HEK293T (cell line): ENCODE results near the gene HLA-DMB.

Experiments used
- CTCF ChIA-PET: fragments of 350-600 bp; formaldehyde crosslinking; extraction: SDS; loops from one replicate; lab custom pipeline; 2021; ENCODE audit warnings: antibody characterized with exemption, inconsistent platforms; lab: Yijun Ruan, JAX
- POLR2A ChIA-PET: fragments of 350-600 bp; formaldehyde crosslinking; extraction: SDS; loops from one replicate; lab custom pipeline; 2020; ENCODE audit warnings: antibody characterized with exemption, inconsistent platforms; lab: Yijun Ruan, JAX
- DNase-seq: peaks from one replicate; pipeline ENCODE4 v3.0.0; 2012; ENCODE audit warnings: mixed read lengths; ENCODE audit errors: extremely low spot score
- ARNT ChIP-seq: fragments of 450-650 bp; IDR thresholded peaks from 2 replicates; pipeline ENCODE4 v1.6.1; 2017; ENCODE audit warnings: mild to moderate bottlenecking
- BHLHE40 ChIP-seq: fragments of 450-650 bp; IDR thresholded peaks from 2 replicates; pipeline ENCODE4 v1.6.1; 2016; ENCODE audit warnings: mild to moderate bottlenecking, moderate library complexity, borderline replicate concordance
- CTBP1 ChIP-seq: fragments of 450-650 bp; IDR thresholded peaks from 2 replicates; pipeline ENCODE4 v1.6.1; 2016; ENCODE audit warnings: borderline replicate concordance
- ELF4 ChIP-seq: fragments of 450-650 bp; IDR thresholded peaks from 2 replicates; pipeline ENCODE4 v1.6.1; 2017; ENCODE audit warnings: antibody characterized with exemption
- FOXA1 ChIP-seq: fragments of 450-650 bp; IDR thresholded peaks from 2 replicates; pipeline ENCODE4 v1.6.1; 2016; ENCODE audit warnings: mild to moderate bottlenecking
- FOXK2 ChIP-seq: fragments of 450-650 bp; IDR thresholded peaks from 2 replicates; pipeline ENCODE4 v1.6.1; 2016; ENCODE audit warnings: mild to moderate bottlenecking
- FOXM1 ChIP-seq: fragments of 450-650 bp; IDR thresholded peaks from 2 replicates; pipeline ENCODE4 v1.6.1; 2017; ENCODE audit warnings: mild to moderate bottlenecking, borderline replicate concordance
- HDGF ChIP-seq: fragments of 450-650 bp; IDR thresholded peaks from 2 replicates; pipeline ENCODE4 v1.6.1; 2017; ENCODE audit warnings: antibody characterized with exemption, borderline replicate concordance
- L3MBTL2 ChIP-seq: fragments of 450-650 bp; conservative IDR thresholded peaks from 2 replicates; pipeline ENCODE4 v1.6.1; 2016; ENCODE audit warnings: mild to moderate bottlenecking
- LEF1 ChIP-seq: fragments of 450-650 bp; IDR thresholded peaks from 2 replicates; pipeline ENCODE4 v1.6.1; 2017; ENCODE audit warnings: mild to moderate bottlenecking, borderline replicate concordance
- NFRKB ChIP-seq: fragments of 450-650 bp; IDR thresholded peaks from 2 replicates; pipeline ENCODE4 v1.6.1; 2016; ENCODE audit warnings: mild to moderate bottlenecking, moderate library complexity
- PKNOX1 ChIP-seq: fragments of 450-650 bp; IDR thresholded peaks from 2 replicates; pipeline ENCODE4 v1.6.1; 2016
- SP1 ChIP-seq: fragments of 450-650 bp; IDR thresholded peaks from 2 replicates; pipeline ENCODE4 v1.6.1; 2017
- SUZ12 ChIP-seq: fragments of 450-650 bp; IDR thresholded peaks from 2 replicates; pipeline ENCODE4 v1.6.1; 2016; ENCODE audit warnings: mild to moderate bottlenecking
- TARDBP ChIP-seq: fragments of 450-650 bp; IDR thresholded peaks from 2 replicates; pipeline ENCODE4 v1.6.1; 2016
- ZNF384 ChIP-seq: fragments of 450-650 bp; IDR thresholded peaks from 2 replicates; pipeline ENCODE4 v1.6.1; 2016

The HLA-DMB gene

GRCh38 chr6:32952817-32953739 lies 12.2 kb upstream of the HLA-DMB start, which contains the start of gene HLA-DMA:
HLA-DMA (minus strand) TSS chr6:32953097; CDS start chr6:32953036, 61 bp downstream.
- no peak for TF ChIP-seq TARDBP
- no peak for TF ChIP-seq SP1
- no peak for TF ChIP-seq ZNF384
- 0 out of 2 replicates have a peak, but pooled peaks have one; percentile 24 for TF ChIP-seq PKNOX1
- no peak for TF ChIP-seq BHLHE40
- no peak for TF ChIP-seq LEF1
- TF ChIP-seq ELF4 = no peak
- TF ChIP-seq ARNT = no peak
- POLR2A ChIA-PET = interaction anchor here (1.0 to 11.8 kb wide), 5 partner anchors 11 to 59 kb away, joined by 4 to 208 read pairs (median 7); partner anchors contain the start of genes BRD2 and HLA-DMB
- DNase-seq = peak; percentile 55
- CTCF ChIA-PET = interaction anchor here (0.5 to 3.9 kb wide), 19 partner anchors 9 to 193 kb away, joined by 3 to 37 read pairs (median 6); partner anchors contain the start of genes BRD2, HLA-DMB and TAP2

- CTCF ChIA-PET = interaction anchor here (0.9 to 1.9 kb wide), 4 partner anchors 34 to 112 kb away, joined by 3 to 6 read pairs (median 4); partner anchors contain the start of gene TAP2
- POLR2A ChIA-PET = interaction anchor here (2.1 to 11.8 kb wide), 2 partner anchors 20 to 56 kb away, joined by 8 to 208 read pairs; partner anchors contain the start of gene BRD2
Measured at GRCh38 chr6:32950449-32950848, 9.6 kb upstream of the HLA-DMB start.

GRCh38 chr6:32950010-32950409 lies 9.2 kb upstream of the HLA-DMB start:
- TF ChIP-seq ELF4 (no peak), LEF1 (no peak), FOXA1 (no peak), SUZ12 (no peak), HDGF (no peak), L3MBTL2 (no peak)
- CTCF ChIA-PET = interaction anchor here (0.9 to 1.9 kb wide), 4 partner anchors 35 to 112 kb away, joined by 3 to 6 read pairs (median 4); partner anchors contain the start of gene TAP2
- DNase-seq = no peak
- POLR2A ChIA-PET = interaction anchor here (2.1 to 11.8 kb wide), 2 partner anchors 20 to 56 kb away, joined by 8 to 208 read pairs; partner anchors contain the start of gene BRD2

More at GRCh38 chr6:32950449-32950848, 9.6 kb upstream of the HLA-DMB start:
- TF ChIP-seq TARDBP (no peak), HDGF (no peak), LEF1 (no peak)
- DNase-seq = no peak

GRCh38 chr6:32949113-32949512 lies 8.3 kb upstream of the HLA-DMB start:
- POLR2A ChIA-PET = interaction anchor here (1.1 kb wide), 1 partner anchor 23 kb away, joined by 7 read pairs; no protein-coding TSS in a partner anchor
- no peak for TF ChIP-seq FOXK2
- TF ChIP-seq FOXM1 = no peak
- TF ChIP-seq ARNT = no peak
- TF ChIP-seq LEF1 = no peak
- TF ChIP-seq ZNF384 = no peak
- no peak for TF ChIP-seq ELF4
- TF ChIP-seq SP1 = no peak
- TF ChIP-seq CTBP1 = no peak
- no peak for TF ChIP-seq BHLHE40
- no peak for TF ChIP-seq SUZ12
- no peak for TF ChIP-seq L3MBTL2
- no peak for TF ChIP-seq FOXA1
- TF ChIP-seq HDGF = no peak
- no peak for TF ChIP-seq TARDBP
- TF ChIP-seq NFRKB = no peak
- TF ChIP-seq PKNOX1 = no peak
- CTCF ChIA-PET = no interaction called here
- no peak for DNase-seq

- POLR2A ChIA-PET = interaction anchor here (0.5 to 1.3 kb wide), 4 partner anchors 22 to 54 kb away, joined by 3 to 11 read pairs (median 8); no protein-coding TSS in a partner anchor
- CTCF ChIA-PET = interaction anchor here (0.8 to 2.0 kb wide), 4 partner anchors 15 to 71 kb away, joined by 3 to 14 read pairs (median 4); no protein-coding TSS in a partner anchor
- peak; percentile 59 for DNase-seq
Measured at GRCh38 chr6:32947552-32948465, 7.0 kb upstream of the HLA-DMB start.

GRCh38 chr6:32946893-32947292 lies 6.1 kb upstream of the HLA-DMB start:
- TF ChIP-seq ELF4 = no peak
- TF ChIP-seq SUZ12 = no peak
- TF ChIP-seq HDGF = no peak
- no peak for TF ChIP-seq LEF1
- TF ChIP-seq FOXK2 = no peak
- no peak for TF ChIP-seq FOXM1
- TF ChIP-seq BHLHE40 = no peak
- no peak for TF ChIP-seq ZNF384
- no peak for TF ChIP-seq FOXA1
- no peak for TF ChIP-seq CTBP1
- no peak for TF ChIP-seq PKNOX1
- TF ChIP-seq NFRKB = no peak
- no peak for TF ChIP-seq TARDBP
- no peak for TF ChIP-seq SP1
- TF ChIP-seq ARNT = no peak
- no peak for TF ChIP-seq L3MBTL2
- DNase-seq = no peak
- ChIA-PET POLR2A (interaction anchor here (0.9 to 1.3 kb wide), 2 partner anchors 25 to 53 kb away, joined by 8 to 11 read pairs; no protein-coding TSS in a partner anchor), CTCF (interaction anchor here (1.8 to 2.0 kb wide), 2 partner anchors 14 to 38 kb away, joined by 5 to 14 read pairs; no protein-coding TSS in a partner anchor)

More at GRCh38 chr6:32947552-32948465, 7.0 kb upstream of the HLA-DMB start:
- no peak for TF ChIP-seq ELF4
- TF ChIP-seq TARDBP = no peak
- TF ChIP-seq SP1 = no peak
